HCT116 (cell line): Measurements from ENCODE around the gene TSPAN16. TPM values are rescaled to one million over a fixed set of nuclear protein-coding genes. Genes with fewer than 3 reads are reported as not detected.

ENCODE experiments used
- ATAC-seq: fragments of 200-7000 bp; cut with Tn5 transposase; 2 replicates; pipeline ENCODE4 v1.9.1; 2020; ENCODE audit warnings: mild to moderate bottlenecking, moderate library complexity
- BruUV-seq: library from RNA; stranded (reverse); fragments of 400-500 nt; replicated peaks from 2 replicates; lab custom pipeline; 2021; lab: Mats Ljungman, UMichigan
- CTCF ChIA-PET: fragments of 300-600 bp; sonication (Branson Sonifier 250); formaldehyde crosslinking; loops from one replicate; lab custom pipeline; 2021; ENCODE audit warnings: antibody characterized with exemption; lab: Charles Lee
- POLR2A ChIA-PET: fragments of 300-600, 350-600 bp; sonication (Branson Sonifier 250); formaldehyde crosslinking; loops from one replicate; lab custom pipeline; 2021; ENCODE audit warnings: antibody characterized with exemption; lab: Charles Lee
- RAD21 ChIA-PET, 2 experiments: fragments of 300-600 bp; sonication (Branson Sonifier 250); formaldehyde crosslinking; loops; one replicate each; lab custom pipeline; 2023; ENCODE audit warnings: low total read pairs in 2 of 2; ENCODE audit not compliant: uncharacterized antibody in 2 of 2, unreplicated experiment in 2 of 2, low non-redundant PET in 1 of 2; lab: Charles Lee
- DNase-seq: peaks from one replicate; pipeline ENCODE4 v3.0.0-alpha.2; 2010; ENCODE audit warnings: low read depth, low spot score
- H2AFZ ChIP-seq: fragments of 200-600 bp; shearing (Covaris generic), sonication (generic); 2 replicates; pipeline ENCODE4 v1.6.1; 2017; ENCODE audit warnings: low read depth, mixed run types, mixed read lengths, antibody characterized with exemption, low read length; ENCODE audit not compliant: poor library complexity, severe bottlenecking
- H3K27ac ChIP-seq: 2 replicates; pipeline ENCODE4 v1.5.1; 2012; ENCODE audit warnings: low read depth, low read length
- H3K27me3 ChIP-seq: fragments of 200-600 bp; sonication (generic); 2 replicates; pipeline ENCODE4 v1.6.1; 2016; ENCODE audit warnings: mixed run types, low read length, mixed read lengths; ENCODE audit not compliant: insufficient read depth
- H3K36me3 ChIP-seq, 2 experiments: fragments of 200-500 bp in 1 of 2; fragments of 200-600 bp in 1 of 2; sonication (Bioruptor generic) in 1 of 2; sonication (generic) in 1 of 2; 2 replicates each; pipeline versions ENCODE4 v1.5.1 to v1.6.1; 2014 to 2016; ENCODE audit warnings: low read length in 2 of 2, inconsistent platforms in 1 of 2, mixed read lengths in 1 of 2, mixed run types in 1 of 2; ENCODE audit not compliant: insufficient read depth in 2 of 2, control insufficient read depth in 1 of 2
- H3K4me1 ChIP-seq, 2 experiments: fragments of 200-600 bp in 1 of 2; sonication (generic) in 1 of 2; 2 replicates each; pipeline versions ENCODE4 v1.5.1 to v1.6.1; 2012 to 2017; ENCODE audit warnings: low read length in 2 of 2, inconsistent platforms in 1 of 2, mild to moderate bottlenecking in 1 of 2, mixed read lengths in 1 of 2, mixed run types in 1 of 2, moderate library complexity in 1 of 2; ENCODE audit not compliant: insufficient read depth in 2 of 2, control insufficient read depth in 1 of 2
- H3K4me2 ChIP-seq: fragments of 200-600 bp; sonication (generic); 2 replicates; pipeline ENCODE4 v1.6.1; 2017; ENCODE audit warnings: mixed run types, low read length, mixed read lengths
- H3K4me3 ChIP-seq, 2 experiments: fragments of 200-600 bp in 1 of 2; sonication (generic) in 1 of 2; replicated peaks in 1 of 2; 2 replicates each; pipeline ENCODE4 v1.5.1; 2011 to 2016; ENCODE audit warnings: low read length in 2 of 2, control low read depth in 1 of 2, low read depth in 1 of 2, mild to moderate bottlenecking in 1 of 2, mixed read lengths in 1 of 2, mixed run types in 1 of 2
- H3K79me2 ChIP-seq: fragments of 200-600 bp; sonication (generic); 2 replicates; pipeline ENCODE4 v1.6.1; 2017; ENCODE audit warnings: mild to moderate bottlenecking, mixed run types, low read length, moderate library complexity, mixed read lengths; ENCODE audit not compliant: insufficient read depth
- H3K9ac ChIP-seq: fragments of 200-600 bp; sonication (generic); 2 replicates; pipeline ENCODE4 v1.6.1; 2016; ENCODE audit warnings: low read length, mixed read lengths
- H3K9me2 ChIP-seq: fragments of 200-600 bp; sonication (generic), shearing (Covaris generic); 2 replicates; pipeline ENCODE4 v1.6.1; 2017; ENCODE audit warnings: mixed run types, mild to moderate bottlenecking, moderate library complexity; ENCODE audit not compliant: insufficient read depth
- H3K9me3 ChIP-seq, 2 experiments: fragments of 200-500 bp in 1 of 2; fragments of 200-600 bp in 1 of 2; sonication (Bioruptor generic) in 1 of 2; sonication (generic) in 1 of 2; 2 replicates each; pipeline ENCODE4 v1.6.1; 2014 to 2017; ENCODE audit warnings: low read length in 2 of 2, mixed read lengths in 2 of 2, inconsistent platforms in 1 of 2, low read depth in 1 of 2, mild to moderate bottlenecking in 1 of 2, mixed run types in 1 of 2, moderate library complexity in 1 of 2; ENCODE audit not compliant: control insufficient read depth in 1 of 2, insufficient read depth in 1 of 2
- H4K20me1 ChIP-seq: fragments of 200-600 bp; sonication (generic), shearing (Covaris generic); 2 replicates; pipeline ENCODE4 v1.6.1; 2017; ENCODE audit warnings: mixed run types, mild to moderate bottlenecking, moderate library complexity; ENCODE audit not compliant: insufficient read depth
- EGR1 ChIP-seq: IDR thresholded peaks from 2 replicates; pipeline ENCODE4 v1.6.1; 2012; ENCODE audit warnings: low read depth
- ELF1 ChIP-seq: IDR thresholded peaks from 2 replicates; pipeline ENCODE4 v1.6.1; 2012; ENCODE audit warnings: low read depth, borderline replicate concordance
- EZH2 ChIP-seq: fragments of 200-600 bp; sonication (generic); IDR thresholded peaks from 2 replicates; pipeline ENCODE4 v1.6.1; 2017; ENCODE audit warnings: antibody characterized with exemption, mixed run types
- EZH2phosphoT487 ChIP-seq: fragments of 200-600 bp; IDR thresholded peaks from 2 replicates; pipeline ENCODE4 v1.6.1; 2018; ENCODE audit warnings: antibody characterized with exemption, borderline replicate concordance
- FOSL1 ChIP-seq: IDR thresholded peaks from 2 replicates; pipeline ENCODE4 v1.6.1; 2012; ENCODE audit warnings: low read depth
- JUND ChIP-seq: IDR thresholded peaks from 2 replicates; pipeline ENCODE4 v1.6.1; 2012
- POLR2A ChIP-seq: IDR thresholded peaks from 2 replicates; pipeline ENCODE4 v1.7.0; 2011; ENCODE audit warnings: borderline replicate concordance; ENCODE audit not compliant: insufficient read depth, insufficient read length; ENCODE audit errors: extremely low read depth
- RAD21 ChIP-seq: IDR thresholded peaks from 2 replicates; pipeline ENCODE4 v1.6.1; 2012; ENCODE audit warnings: low read depth, mild to moderate bottlenecking
- SP1 ChIP-seq: IDR thresholded peaks from 2 replicates; pipeline ENCODE4 v1.6.1; 2012; ENCODE audit warnings: low read depth
- SRF ChIP-seq: IDR thresholded peaks from 2 replicates; pipeline ENCODE4 v1.6.1; 2012; ENCODE audit warnings: low read depth
- TCF7L2 ChIP-seq: IDR thresholded peaks from 2 replicates; pipeline ENCODE4 v1.7.0; 2011; ENCODE audit warnings: borderline replicate concordance, inconsistent platforms; ENCODE audit not compliant: insufficient read depth, insufficient read length; ENCODE audit errors: extremely low read depth
- ZFX ChIP-seq: fragments of 450-650 bp; IDR thresholded peaks from 2 replicates; pipeline ENCODE4 v1.6.1; 2017
- intact Hi-C: fragments of 100-400 bp; cut with micrococcal nuclease; formaldehyde crosslinking; loops from 2 replicates; pipeline ENCODE4 v1.10.0; 2022
- total RNA-seq: library from RNA; stranded (reverse); gene quantifications from one replicate; pipeline ENCODE4 v1.2.1, GENCODE V29; 2021; ENCODE audit not compliant: unreplicated experiment
- TF ChIP-seq, protein P1 (sequence below): IDR thresholded peaks from 2 replicates; pipeline ENCODE4 v1.6.1; 2012
- TF ChIP-seq, protein P2 (sequence below): IDR thresholded peaks from 2 replicates; pipeline ENCODE4 v1.6.1; 2011; ENCODE audit warnings: mild to moderate bottlenecking, low read length, moderate library complexity; ENCODE audit not compliant: insufficient replicate concordance; ENCODE audit errors: extremely low read depth
- TF ChIP-seq, protein P3 (sequence below): IDR thresholded peaks from 2 replicates; pipeline ENCODE4 v1.6.1; 2012

TSPAN16 gene
- total RNA-seq, 1 experiment from 2014 or later, result not detected

DNA sequence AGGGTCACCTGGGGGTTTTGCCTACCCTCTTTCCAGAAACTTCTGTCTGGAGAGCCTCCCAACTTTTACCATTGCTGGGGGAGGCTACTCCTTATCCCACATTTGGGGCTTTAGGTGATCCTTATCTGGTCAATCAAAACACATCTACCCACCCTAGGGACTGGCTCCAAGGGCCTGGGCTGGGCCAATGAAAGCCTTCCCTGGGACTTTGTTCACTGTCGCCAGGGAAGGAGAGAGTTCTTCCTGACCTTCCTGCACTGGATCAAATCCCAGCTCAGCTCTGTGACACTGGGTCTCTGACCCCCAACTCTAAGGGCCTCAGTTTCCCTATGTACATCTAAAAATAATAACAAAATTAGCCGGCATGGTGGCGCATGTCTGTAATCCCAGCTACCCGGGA lies 44.7 kb upstream of the TSPAN16 start:
- CTCF ChIA-PET, result no interaction called here
- DNase-seq, result no peak
- Histone ChIP-seq H2AFZ (no peak overlapping the region), H3K79me2 (no peaks in the 10 kb centered on the region), H3K4me1 (no peaks in the 10 kb centered on the region), H3K9me3 (no peaks in the 10 kb centered on the region), H3K4me3 (no peak overlapping the region), H3K27me3 (no peaks in the 10 kb centered on the region), H3K9me2 (no peaks in the 10 kb centered on the region), H3K4me2 (no peak overlapping the region), H4K20me1 (no peaks in the 10 kb centered on the region), H3K36me3 (peaks cover 10% of the 10 kb centered on the region in 2 experiments; a peak in 3 of 4 replicates), H3K9ac (no peak overlapping the region), H3K27ac (no peak overlapping the region)
- peak; percentile 63; the same call in 1 of the 2 replicates for ATAC-seq
- intact Hi-C loops, result no loop called here
- POLR2A ChIA-PET, result no interaction called here
- RAD21 ChIA-PET, result no interaction called here
- BruUV-seq, result no TSS peak
- TF ChIP-seq TCF7L2 (no peak), SRF (no peak), FOSL1 (no peak), ZFX (no peak), SP1 (no peak), EZH2 (no peak), EGR1 (no peak), ELF1 (no peak), POLR2A (no peak), EZH2phosphoT487 (no peak), JUND (no peak), RAD21 (no peak)
- TF ChIP-seq, protein P1, sequence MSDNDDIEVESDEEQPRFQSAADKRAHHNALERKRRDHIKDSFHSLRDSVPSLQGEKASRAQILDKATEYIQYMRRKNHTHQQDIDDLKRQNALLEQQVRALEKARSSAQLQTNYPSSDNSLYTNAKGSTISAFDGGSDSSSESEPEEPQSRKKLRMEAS, result no peak
- TF ChIP-seq, protein P2, sequence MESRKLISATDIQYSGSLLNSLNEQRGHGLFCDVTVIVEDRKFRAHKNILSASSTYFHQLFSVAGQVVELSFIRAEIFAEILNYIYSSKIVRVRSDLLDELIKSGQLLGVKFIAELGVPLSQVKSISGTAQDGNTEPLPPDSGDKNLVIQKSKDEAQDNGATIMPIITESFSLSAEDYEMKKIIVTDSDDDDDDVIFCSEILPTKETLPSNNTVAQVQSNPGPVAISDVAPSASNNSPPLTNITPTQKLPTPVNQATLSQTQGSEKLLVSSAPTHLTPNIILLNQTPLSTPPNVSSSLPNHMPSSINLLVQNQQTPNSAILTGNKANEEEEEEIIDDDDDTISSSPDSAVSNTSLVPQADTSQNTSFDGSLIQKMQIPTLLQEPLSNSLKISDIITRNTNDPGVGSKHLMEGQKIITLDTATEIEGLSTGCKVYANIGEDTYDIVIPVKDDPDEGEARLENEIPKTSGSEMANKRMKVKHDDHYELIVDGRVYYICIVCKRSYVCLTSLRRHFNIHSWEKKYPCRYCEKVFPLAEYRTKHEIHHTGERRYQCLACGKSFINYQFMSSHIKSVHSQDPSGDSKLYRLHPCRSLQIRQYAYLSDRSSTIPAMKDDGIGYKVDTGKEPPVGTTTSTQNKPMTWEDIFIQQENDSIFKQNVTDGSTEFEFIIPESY, result no peak
- TF ChIP-seq, protein P3, sequence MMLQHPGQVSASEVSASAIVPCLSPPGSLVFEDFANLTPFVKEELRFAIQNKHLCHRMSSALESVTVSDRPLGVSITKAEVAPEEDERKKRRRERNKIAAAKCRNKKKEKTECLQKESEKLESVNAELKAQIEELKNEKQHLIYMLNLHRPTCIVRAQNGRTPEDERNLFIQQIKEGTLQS, result no peak
